ENCODE results near the gene BRS3.
A peak's percentile ranks its signal among the peaks of the same experiment; 100 is the strongest.

BRS3 gene

GRCh38 chrX:136496186-136496763, 8.5 kb downstream of the BRS3 start:
- no peak for DNase-seq

- DNase-seq, result peak; percentile 76
Observed at GRCh38 chrX:136496764-136497555, 9.2 kb downstream of the BRS3 start.

- DNase-seq, result no peak
Observed at GRCh38 chrX:136497556-136498052, 9.9 kb downstream of the BRS3 start, which contains the start of gene HTATSF1. TSS of gene HTATSF1 (plus strand) at chrX:136497592. CDS start at chrX:136497685, 93 bp downstream.

- DNase-seq, result no peak
Observed at GRCh38 chrX:136519069-136519468, 31.3 kb downstream of the BRS3 start.

- DNase-seq, result no peak
Observed at GRCh38 chrX:136523770-136524169, 36.0 kb downstream of the BRS3 start.

GRCh38 chrX:136525738-136526606, 38.2 kb downstream of the BRS3 start:
- no peak for DNase-seq

GRCh38 chrX:136528645-136529315, 41.0 kb downstream of the BRS3 start:
- DNase-seq, result no peak

GRCh38 chrX:136529795-136530194, 42.0 kb downstream of the BRS3 start:
- DNase-seq, result no peak

- DNase-seq, result no peak
Observed at GRCh38 chrX:136531951-136532350, 44.2 kb downstream of the BRS3 start, which contains the start of gene VGLL1. TSS of gene VGLL1 (plus strand) at chrX:136532215. CDS start at chrX:136536021, 3,806 bp downstream.

- no peak for DNase-seq
Observed at GRCh38 chrX:136534131-136534530, 46.4 kb downstream of the BRS3 start.

GRCh38 chrX:136538811-136539210, 51.1 kb downstream of the BRS3 start:
- no peak for DNase-seq

- no peak for DNase-seq
Observed at GRCh38 chrX:136540226-136540625, 52.5 kb downstream of the BRS3 start.

- no peak for DNase-seq
Observed at GRCh38 chrX:136541294-136541693, 53.5 kb downstream of the BRS3 start.

- DNase-seq, result no peak
Observed at GRCh38 chrX:136542281-136542680, 54.5 kb downstream of the BRS3 start.

Data from stimulated activated CD4-positive, alpha-beta T cell treated with anti-CD3 and anti-CD28 coated beads, Interleukin-12 subunit alpha, Interleukin-12 subunit beta, amount 100 ng/mL, for 4 hours (primary cell).